ENCODE measurements around the gene MMP25. TPM values are rescaled to one million over a fixed set of nuclear protein-coding genes. Genes with fewer than 3 reads are reported as not detected.

The MMP25 gene
- 0.13 and 0.34 TPM in 2 replicates for total RNA-seq

- Mint-ChIP-seq H3K27ac (no peak within 1 kb of the TSS), H3K4me1 (peaks cover 11% of the 10 kb centered on the region), H3K9me3 (no peaks in the 10 kb centered on the region), H3K4me3 (peak within 1 kb of the TSS; percentile 76), H3K27me3 (peaks cover 40% of the 10 kb centered on the region), H3K36me3 (ENCODE audit: low read depth) (no peaks in the 10 kb centered on the region)
- intact Hi-C loops (cut with micrococcal nuclease), result loop anchor here (1.0 to 2.0 kb wide), 2 partner anchors 13 to 15 kb away; no protein-coding TSS in a partner anchor
- ATAC-seq (ENCODE audit: low read depth) (peak; percentile 83), DNase-seq (peak; percentile 53)
- TF ChIP-seq CTCF (IDR thresholded peaks at IDR 0.05), result no peak
- CTCF ChIA-PET, result interaction anchor here (1.6 kb wide), 1 partner anchor 84 kb away, joined by 4 read pairs; no protein-coding TSS in a partner anchor
- POLR2A ChIA-PET, result interaction anchor here (0.9 to 1.1 kb wide), 3 partner anchors 89 to 112 kb away, joined by 3 read pairs; partner anchors contain the start of gene ZNF213
Observed at GRCh38 chr16:3045758-3046640, at the start of gene MMP25. MMP25 (plus strand) TSS chr16:3046561; CDS start chr16:3046918, 357 bp downstream.

- no peak for TF ChIP-seq CTCF (IDR thresholded peaks at IDR 0.05)
- Mint-ChIP-seq H3K9me3 (no peaks in the 10 kb centered on the region), H3K36me3 (ENCODE audit: low read depth) (no peaks in the 10 kb centered on the region), H3K4me1 (peaks cover 5% of the 10 kb centered on the region), H3K27me3 (peaks cover 8% of the 10 kb centered on the region), H3K4me3 (no peak overlapping the region), H3K27ac (no peak overlapping the region)
- CTCF ChIA-PET, result interaction anchor here (1.8 kb wide), 1 partner anchor 130 kb away, joined by 5 read pairs; no protein-coding TSS in a partner anchor
- DNase-seq (no peak), ATAC-seq (ENCODE audit: low read depth) (no peak)
- intact Hi-C loops (cut with micrococcal nuclease), result no loop called here
- POLR2A ChIA-PET, result no interaction called here
Observed at GRCh38 chr16:2999929-3000328, 46.4 kb upstream of the MMP25 start.

- DNase-seq (no peak), ATAC-seq (ENCODE audit: low read depth) (no peak)
- ChIA-PET POLR2A (no interaction called here), CTCF (interaction anchor here (1.8 kb wide), 1 partner anchor 129 kb away, joined by 5 read pairs; no protein-coding TSS in a partner anchor)
- no peak overlapping the region for H3K27ac Mint-ChIP-seq
- H3K36me3 Mint-ChIP-seq (ENCODE audit: low read depth), result no peaks in the 10 kb centered on the region
- intact Hi-C loops (cut with micrococcal nuclease), result no loop called here
- no peak for TF ChIP-seq CTCF (IDR thresholded peaks at IDR 0.05)
- H3K4me3 Mint-ChIP-seq, result no peak overlapping the region
- H3K9me3 Mint-ChIP-seq, result no peaks in the 10 kb centered on the region
- peaks cover 9% of the 10 kb centered on the region for H3K27me3 Mint-ChIP-seq
- H3K4me1 Mint-ChIP-seq, result peaks cover 6% of the 10 kb centered on the region
Observed at GRCh38 chr16:3000540-3000939, 45.8 kb upstream of the MMP25 start.

- intact Hi-C loops (cut with micrococcal nuclease), result no loop called here
- H3K27me3 Mint-ChIP-seq, result peaks cover 9% of the 10 kb centered on the region
- peaks cover 6% of the 10 kb centered on the region for H3K4me1 Mint-ChIP-seq
- POLR2A ChIA-PET, result no interaction called here
- no peaks in the 10 kb centered on the region for H3K36me3 Mint-ChIP-seq (ENCODE audit: low read depth)
- H3K27ac Mint-ChIP-seq, result no peak overlapping the region
- H3K9me3 Mint-ChIP-seq, result no peaks in the 10 kb centered on the region
- no peak overlapping the region for H3K4me3 Mint-ChIP-seq
- TF ChIP-seq CTCF (IDR thresholded peaks at IDR 0.05), result no peak
- CTCF ChIA-PET, result interaction anchor here (0.8 to 2.1 kb wide), 3 partner anchors 21 to 128 kb away, joined by 3 to 5 read pairs (median 5); no protein-coding TSS in a partner anchor
- ATAC-seq (ENCODE audit: low read depth) (no peak), DNase-seq (no peak)
Observed at GRCh38 chr16:3001316-3001715, 45.0 kb upstream of the MMP25 start.
